ENCODE measurements around the gene ADARB1.
"Not testable (repeated sequence)": the region's sequence is repeated elsewhere in the genome, so short reads cannot be mapped to it uniquely, and the experiment has no call there.

The ADARB1 gene

DNA sequence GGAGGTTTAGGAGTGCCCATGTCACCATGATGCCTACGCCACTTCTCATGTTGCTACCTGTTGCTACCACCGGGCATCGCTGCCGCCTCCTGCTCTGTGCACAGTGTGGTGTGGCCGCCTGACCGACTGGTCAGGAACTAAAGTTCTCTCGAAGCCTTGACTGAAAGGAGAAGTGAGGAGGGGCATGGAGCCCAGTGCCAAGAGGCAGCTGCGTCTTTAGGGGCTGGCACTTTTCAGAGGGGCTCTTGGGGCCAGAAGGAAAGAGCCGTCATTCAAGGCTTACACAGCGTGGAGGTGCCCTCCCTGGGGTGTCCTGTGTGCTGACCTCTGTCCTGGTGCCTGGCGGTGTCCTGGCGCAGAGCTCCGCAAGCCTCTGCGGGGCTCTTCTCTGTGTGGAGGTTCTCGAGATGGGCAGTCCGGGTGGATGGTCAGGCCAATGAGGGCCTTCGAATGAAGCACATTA lies 57.2 kb downstream of the ADARB1 start:
- H3K4me3 ChIP-seq (ENCODE audit: low read depth, low read length), result no peak overlapping the region
- TF ChIP-seq, protein P1, sequence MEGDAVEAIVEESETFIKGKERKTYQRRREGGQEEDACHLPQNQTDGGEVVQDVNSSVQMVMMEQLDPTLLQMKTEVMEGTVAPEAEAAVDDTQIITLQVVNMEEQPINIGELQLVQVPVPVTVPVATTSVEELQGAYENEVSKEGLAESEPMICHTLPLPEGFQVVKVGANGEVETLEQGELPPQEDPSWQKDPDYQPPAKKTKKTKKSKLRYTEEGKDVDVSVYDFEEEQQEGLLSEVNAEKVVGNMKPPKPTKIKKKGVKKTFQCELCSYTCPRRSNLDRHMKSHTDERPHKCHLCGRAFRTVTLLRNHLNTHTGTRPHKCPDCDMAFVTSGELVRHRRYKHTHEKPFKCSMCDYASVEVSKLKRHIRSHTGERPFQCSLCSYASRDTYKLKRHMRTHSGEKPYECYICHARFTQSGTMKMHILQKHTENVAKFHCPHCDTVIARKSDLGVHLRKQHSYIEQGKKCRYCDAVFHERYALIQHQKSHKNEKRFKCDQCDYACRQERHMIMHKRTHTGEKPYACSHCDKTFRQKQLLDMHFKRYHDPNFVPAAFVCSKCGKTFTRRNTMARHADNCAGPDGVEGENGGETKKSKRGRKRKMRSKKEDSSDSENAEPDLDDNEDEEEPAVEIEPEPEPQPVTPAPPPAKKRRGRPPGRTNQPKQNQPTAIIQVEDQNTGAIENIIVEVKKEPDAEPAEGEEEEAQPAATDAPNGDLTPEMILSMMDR (IDR thresholded peaks at IDR 0.05; ENCODE audit: borderline replicate concordance, insufficient read depth, low read depth, low read length), result no peak

GRCh38 chr21:45132841-45133573 lies 58.6 kb downstream of the ADARB1 start:
- H3K4me3 ChIP-seq (ENCODE audit: low read depth, low read length), result no peak overlapping the region
- TF ChIP-seq, protein P1 (IDR thresholded peaks at IDR 0.05; ENCODE audit: borderline replicate concordance, insufficient read depth, low read depth, low read length), result no peak

- not testable (repeated sequence) for H3K4me3 ChIP-seq (ENCODE audit: low read depth, low read length)
Measured at GRCh38 chr21:45133574-45134278, 59.3 kb downstream of the ADARB1 start.

- H3K4me3 ChIP-seq (ENCODE audit: low read depth, low read length), result no peak overlapping the region
- TF ChIP-seq, protein P1 (IDR thresholded peaks at IDR 0.05; ENCODE audit: borderline replicate concordance, insufficient read depth, low read depth, low read length), result no peak
Measured at GRCh38 chr21:45134279-45135076, 60.1 kb downstream of the ADARB1 start.

DNA sequence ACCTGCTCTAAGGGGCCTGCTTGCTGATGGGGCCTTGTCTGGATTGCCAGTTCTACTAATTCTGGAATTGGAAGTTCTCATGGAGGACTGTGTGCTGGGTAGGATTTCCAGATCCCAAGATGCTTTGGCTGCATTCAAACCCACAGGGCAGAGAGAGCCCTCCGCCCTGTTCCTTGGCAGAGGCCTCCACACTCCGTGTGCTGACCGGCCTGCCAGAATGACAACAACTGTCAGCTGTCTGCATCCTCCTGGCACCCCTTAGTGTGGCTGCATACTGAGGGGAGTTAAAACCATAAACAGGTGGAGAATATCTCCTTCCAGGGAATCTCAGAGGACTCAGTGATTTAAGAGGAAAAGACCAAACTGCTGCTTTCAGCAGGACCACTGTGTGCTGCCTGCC lies 60.7 kb downstream of the ADARB1 start:
- H3K4me3 ChIP-seq (ENCODE audit: low read depth, low read length), result no peak overlapping the region
- TF ChIP-seq, protein P1 (IDR thresholded peaks at IDR 0.05; ENCODE audit: borderline replicate concordance, insufficient read depth, low read depth, low read length), result no peak

GRCh38 chr21:45135868-45136267 lies 61.5 kb downstream of the ADARB1 start:
- TF ChIP-seq, protein P1 (IDR thresholded peaks at IDR 0.05; ENCODE audit: borderline replicate concordance, insufficient read depth, low read depth, low read length), result no peak
- no peak overlapping the region for H3K4me3 ChIP-seq (ENCODE audit: low read depth, low read length)

DNA sequence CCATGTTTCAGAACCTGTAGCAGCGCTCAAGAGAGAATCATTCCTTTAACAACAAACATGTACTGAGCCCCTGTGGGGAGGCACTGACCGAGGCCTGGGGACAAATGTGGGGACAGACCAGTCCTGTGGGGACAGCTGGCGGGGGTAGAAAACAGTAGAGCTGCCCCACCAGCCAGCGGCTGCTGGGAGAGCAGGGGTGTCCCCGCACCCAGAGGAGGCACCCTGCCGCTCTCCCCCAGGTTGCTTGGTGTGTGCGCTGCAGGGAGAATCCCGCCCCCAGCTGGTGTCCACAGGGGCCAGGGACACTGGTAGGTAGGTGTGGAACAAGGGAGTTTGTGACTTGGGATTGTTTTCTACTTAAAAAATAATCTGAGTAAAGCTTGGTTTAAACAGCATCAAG lies 62.1 kb downstream of the ADARB1 start:
- TF ChIP-seq, protein P1 (IDR thresholded peaks at IDR 0.05; ENCODE audit: borderline replicate concordance, insufficient read depth, low read depth, low read length), result no peak

More for the DNA sequence above, 62.1 kb downstream of the ADARB1 start:
- H3K4me3 ChIP-seq (ENCODE audit: low read depth, low read length), result no peak overlapping the region

All from GM12875 (cell line).